AG10803 (cell line): ENCODE measurements around the gene UTRN.

Experiments
- DNase-seq: peaks from one replicate; pipeline ENCODE4 v3.0.0; 2010; ENCODE audit warnings: low read depth
- H3K4me3 ChIP-seq: 2 replicates; pipeline ENCODE4 v1.5.1; 2011; ENCODE audit warnings: mild to moderate bottlenecking, low read length, control low read depth
- TF ChIP-seq, protein P1 (sequence below): conservative IDR thresholded peaks from 2 replicates; pipeline ENCODE4 v1.5.1; 2011; ENCODE audit warnings: mild to moderate bottlenecking, low read length, control low read depth, inconsistent platforms

Gene UTRN

DNA sequence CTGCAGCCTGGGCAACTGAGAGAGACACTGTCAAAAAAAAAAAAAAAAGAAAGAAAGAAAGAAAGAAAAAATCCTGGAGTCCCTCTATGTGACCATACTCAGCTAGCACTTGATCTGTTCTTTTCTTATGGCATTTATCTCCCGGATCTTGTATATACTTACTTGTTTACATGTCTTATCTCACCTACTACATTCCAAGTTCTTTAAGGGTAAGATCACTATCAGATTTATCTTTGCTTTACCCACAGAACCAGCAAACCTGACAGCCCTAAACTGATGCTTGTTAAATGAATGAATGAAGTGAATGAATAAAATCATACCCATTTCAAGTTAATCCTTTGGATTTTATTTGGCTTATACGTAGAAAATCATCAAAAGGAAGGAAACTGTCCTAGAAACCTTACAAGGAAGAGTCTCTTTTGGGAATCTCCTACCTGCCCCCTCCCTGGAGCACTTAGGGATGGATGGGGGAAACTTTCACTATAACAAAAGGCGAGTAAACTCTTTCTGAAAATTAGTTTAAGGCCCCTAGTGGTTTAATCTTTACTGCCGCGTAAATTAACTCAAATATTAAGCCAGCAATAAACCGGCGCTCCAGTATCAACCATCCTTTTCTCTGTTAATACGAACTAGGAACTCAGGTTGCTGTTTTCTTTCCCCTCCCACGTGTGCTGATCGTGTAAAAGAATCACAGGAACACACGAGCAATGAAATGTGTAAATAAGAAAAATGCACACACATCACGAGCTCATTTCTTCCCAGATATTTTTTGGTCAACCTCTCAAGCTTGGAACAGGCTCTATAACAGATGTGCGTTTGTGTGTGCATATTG is 1.3 kb upstream of the UTRN start:
- DNase-seq: peak; percentile 28
- H3K4me3 ChIP-seq: peak overlapping the region; percentile 88
- TF ChIP-seq, protein P1, sequence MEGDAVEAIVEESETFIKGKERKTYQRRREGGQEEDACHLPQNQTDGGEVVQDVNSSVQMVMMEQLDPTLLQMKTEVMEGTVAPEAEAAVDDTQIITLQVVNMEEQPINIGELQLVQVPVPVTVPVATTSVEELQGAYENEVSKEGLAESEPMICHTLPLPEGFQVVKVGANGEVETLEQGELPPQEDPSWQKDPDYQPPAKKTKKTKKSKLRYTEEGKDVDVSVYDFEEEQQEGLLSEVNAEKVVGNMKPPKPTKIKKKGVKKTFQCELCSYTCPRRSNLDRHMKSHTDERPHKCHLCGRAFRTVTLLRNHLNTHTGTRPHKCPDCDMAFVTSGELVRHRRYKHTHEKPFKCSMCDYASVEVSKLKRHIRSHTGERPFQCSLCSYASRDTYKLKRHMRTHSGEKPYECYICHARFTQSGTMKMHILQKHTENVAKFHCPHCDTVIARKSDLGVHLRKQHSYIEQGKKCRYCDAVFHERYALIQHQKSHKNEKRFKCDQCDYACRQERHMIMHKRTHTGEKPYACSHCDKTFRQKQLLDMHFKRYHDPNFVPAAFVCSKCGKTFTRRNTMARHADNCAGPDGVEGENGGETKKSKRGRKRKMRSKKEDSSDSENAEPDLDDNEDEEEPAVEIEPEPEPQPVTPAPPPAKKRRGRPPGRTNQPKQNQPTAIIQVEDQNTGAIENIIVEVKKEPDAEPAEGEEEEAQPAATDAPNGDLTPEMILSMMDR: peak; percentile 44

DNA sequence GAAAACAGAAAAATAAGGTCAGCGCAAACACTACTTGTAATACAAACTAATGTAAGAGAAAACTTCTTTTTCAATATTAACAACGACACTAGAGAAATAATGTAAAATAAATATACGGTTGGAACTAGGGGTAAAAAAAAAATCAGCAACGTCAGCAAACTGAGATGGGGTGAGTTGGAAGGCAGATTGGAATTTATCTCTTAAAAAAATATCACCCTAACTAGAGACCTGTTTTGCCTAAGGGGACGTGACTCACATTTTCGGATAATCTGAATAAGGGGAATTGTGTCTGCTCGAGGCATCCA is 705 bp upstream of the UTRN start:
- peak overlapping the region; percentile 88 for H3K4me3 ChIP-seq
- no peak for DNase-seq
- TF ChIP-seq, protein P1: no peak

DNA sequence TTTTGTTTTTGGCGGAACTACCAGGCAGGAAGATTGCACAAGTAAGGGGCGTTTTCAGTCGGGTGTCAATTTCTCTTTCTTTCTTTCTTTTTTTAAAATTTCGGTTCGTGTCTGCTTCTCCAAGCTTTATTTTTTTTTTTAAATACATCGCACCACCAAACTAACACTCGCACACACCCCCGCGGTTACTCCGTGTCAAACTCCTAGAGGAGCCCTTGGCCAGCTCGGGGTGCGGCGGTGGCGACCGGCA is 338 bp downstream of the UTRN start:
- DNase-seq: no peak
- TF ChIP-seq, protein P1: no peak
- peak overlapping the region; percentile 88 for H3K4me3 ChIP-seq

DNA sequence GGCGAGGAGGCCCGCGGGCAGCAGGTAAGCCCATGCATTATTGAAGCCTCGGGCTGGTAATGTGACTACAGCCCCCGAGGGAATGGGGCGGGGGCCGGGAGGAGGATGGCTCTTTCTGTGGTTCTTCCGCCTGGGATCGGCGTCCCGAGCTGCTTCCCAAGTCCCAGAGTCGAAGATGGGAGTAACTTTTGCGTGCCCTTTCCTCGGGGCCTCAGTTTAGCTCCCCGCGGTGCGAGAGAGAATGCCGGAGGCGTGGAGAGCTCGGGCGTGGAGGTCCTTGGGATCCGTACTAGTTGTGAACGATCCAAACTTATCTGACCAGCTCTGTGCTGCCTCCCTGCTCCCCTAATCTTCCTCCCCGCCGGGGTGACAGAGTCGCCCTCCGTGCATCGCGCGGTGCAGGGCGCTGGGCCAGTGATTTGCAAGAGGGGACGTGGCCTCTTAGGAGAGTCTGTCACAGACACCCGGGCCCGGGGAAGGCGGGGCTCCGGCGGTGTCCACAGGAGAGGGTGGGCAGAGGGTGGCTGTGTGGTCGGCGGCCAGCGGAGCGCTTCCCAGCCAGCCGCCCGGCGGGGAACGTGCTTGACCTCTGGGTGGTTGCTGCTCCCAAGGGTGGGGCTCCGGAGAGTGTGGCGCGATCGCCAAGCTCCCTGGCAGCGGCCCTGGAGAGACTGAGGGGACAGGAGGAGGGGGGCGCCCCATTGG is 815 bp downstream of the UTRN start:
- peak; percentile 66 for DNase-seq
- H3K4me3 ChIP-seq: peak overlapping the region; percentile 88
- TF ChIP-seq, protein P1: no peak

DNA sequence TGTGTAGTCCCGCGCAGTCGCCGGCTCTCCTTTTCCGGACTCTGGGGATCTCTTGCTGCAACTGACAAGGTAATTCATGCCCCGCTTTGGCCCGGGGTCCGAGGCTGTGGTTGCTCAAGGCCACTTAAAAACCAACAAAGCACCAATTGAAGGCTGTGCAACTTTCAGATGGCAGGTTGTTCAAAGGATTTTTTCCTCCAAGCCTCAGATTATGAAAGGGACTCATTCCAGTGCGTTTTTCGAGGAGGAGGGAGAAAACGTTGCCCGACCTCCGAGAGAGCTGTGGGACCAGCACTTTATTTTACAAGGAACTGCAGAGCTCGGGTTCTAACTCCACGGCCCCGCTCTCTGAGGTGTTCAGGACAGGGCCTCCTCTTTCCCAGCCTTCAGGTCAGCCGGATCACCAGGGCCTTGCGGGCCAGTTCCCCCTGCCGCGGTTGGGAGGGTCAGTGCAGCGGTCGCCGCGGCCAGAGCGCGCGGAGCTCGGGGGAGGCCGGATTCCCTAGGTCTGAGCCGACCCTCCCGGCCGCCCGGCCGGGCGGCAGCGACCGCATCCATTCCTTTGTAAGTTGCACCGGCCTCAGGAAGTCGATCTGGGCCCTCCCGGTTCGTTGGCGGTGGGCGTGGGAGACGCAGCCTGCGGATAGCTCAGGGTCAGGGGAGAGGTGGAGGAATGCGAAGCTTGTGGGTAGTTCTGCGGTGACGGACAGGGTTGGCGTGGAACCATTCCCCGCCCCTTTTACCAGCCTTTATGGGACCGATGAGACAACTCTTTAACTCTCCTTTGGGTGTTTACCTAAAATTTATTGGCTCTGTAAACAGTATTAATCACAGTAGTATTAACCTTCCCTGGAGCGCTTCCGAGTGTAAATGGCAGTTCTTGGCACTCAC is 1.6 kb downstream of the UTRN start:
- peak; percentile 86 for DNase-seq
- peak overlapping the region; percentile 88 for H3K4me3 ChIP-seq
- TF ChIP-seq, protein P1: no peak

- DNase-seq: no peak
- TF ChIP-seq, protein P1: no peak
- no peak overlapping the region for H3K4me3 ChIP-seq
These were observed 3.9 kb downstream of the UTRN start for GRCh38 chr6:144289006-144289405.
